Natural killer cell (primary cell): Measurements from ENCODE around the gene AGPAT3. TPM values are rescaled to one million over a fixed set of nuclear protein-coding genes. Genes with fewer than 3 reads are reported as not detected.

ENCODE experiments used
- ATAC-seq, 3 donors: fragments of 150-1000 bp in 2 of 3; fragments of 200-7000 bp in 1 of 3; cut with Tn5 transposase; 1 replicate in 1 of 3; 2 replicates in 2 of 3; pipeline ENCODE4 v1.10.0; 2021; ENCODE audit warnings: mild to moderate bottlenecking in 2 of 3, moderate library complexity in 2 of 3
- DNase-seq, 2 donors: peaks; one replicate each; pipeline versions ENCODE4 v3.0.0 to v3.0.0-alpha.2; 2013 to 2021; ENCODE audit warnings: mixed read lengths in 1 of 2
- H3K27ac ChIP-seq: one replicate; pipeline ENCODE4 v1.5.1; 2013; ENCODE audit warnings: mild to moderate bottlenecking, low read length
- H3K27me3 ChIP-seq: one replicate; pipeline ENCODE4 v1.6.1; 2013; ENCODE audit warnings: low read length; ENCODE audit not compliant: control insufficient read depth, insufficient read depth
- H3K36me3 ChIP-seq: one replicate; pipeline ENCODE4 v1.6.1; 2013; ENCODE audit warnings: low read length; ENCODE audit not compliant: control insufficient read depth, insufficient read depth
- H3K4me1 ChIP-seq: one replicate; pipeline ENCODE4 v1.6.1; 2013; ENCODE audit warnings: low read length; ENCODE audit not compliant: control insufficient read depth, insufficient read depth
- H3K4me3 ChIP-seq: one replicate; pipeline ENCODE4 v1.5.1; 2013; ENCODE audit warnings: low read length
- H3K9me3 ChIP-seq: one replicate; pipeline ENCODE4 v1.6.1; 2013; ENCODE audit warnings: low read length; ENCODE audit not compliant: control insufficient read depth, insufficient read depth
- H3K27ac Mint-ChIP-seq, 2 donors: one replicate each; pipeline ENCODE4 v1.8.0; 2022; ENCODE audit warnings: mild to moderate bottlenecking in 2 of 2, mixed read lengths in 2 of 2, moderate library complexity in 1 of 2
- H3K27me3 Mint-ChIP-seq, 2 donors: one replicate each; pipeline ENCODE4 v1.8.0; 2022; ENCODE audit warnings: low read depth in 2 of 2, mixed read lengths in 2 of 2
- H3K36me3 Mint-ChIP-seq: one replicate; pipeline ENCODE4 v1.8.0; 2022; ENCODE audit warnings: mixed read lengths
- H3K4me1 Mint-ChIP-seq, 2 donors: one replicate each; pipeline ENCODE4 v1.8.0; 2022; ENCODE audit warnings: mixed read lengths in 2 of 2
- H3K4me3 Mint-ChIP-seq: one replicate; pipeline ENCODE4 v1.8.0; 2022; ENCODE audit warnings: mild to moderate bottlenecking, moderate library complexity, mixed read lengths
- H3K9me3 Mint-ChIP-seq, 2 donors: one replicate each; pipeline ENCODE4 v1.8.0; 2022; ENCODE audit warnings: mixed read lengths in 2 of 2
- WGBS: methylation state at CpG from one replicate; pipeline ENCODE4 v1.1.7; 2013; ENCODE audit warnings: missing lambda C conversion rate; ENCODE audit not compliant: insufficient coverage; 5-methylcytosine and 5-hydroxymethylcytosine counted together
- intact Hi-C: fragments of 100-400 bp; cut with micrococcal nuclease; formaldehyde crosslinking; loops from one replicate; pipeline ENCODE4 v1.14.2; 2022
- total RNA-seq, 4 donors: library from RNA; stranded (reverse); fragments of 120-200 nt in 1 of 4; gene quantifications; one replicate each; pipeline versions ENCODE4 v1.2.3 to v1.2.4, GENCODE V29; 2013 to 2022
- TF ChIP-seq, protein P1 (sequence below): fragments of 200-600 bp; IDR thresholded peaks from one replicate; pipeline ENCODE4 v1.8.0; 2022; ENCODE audit warnings: antibody characterized with exemption

Gene AGPAT3
- total RNA-seq, 3 donors from 2014 or later (not counting 1 experiment from before 2014, with no cell fraction given), result 39.5 to 45.7 (median 42.3) TPM

DNA sequence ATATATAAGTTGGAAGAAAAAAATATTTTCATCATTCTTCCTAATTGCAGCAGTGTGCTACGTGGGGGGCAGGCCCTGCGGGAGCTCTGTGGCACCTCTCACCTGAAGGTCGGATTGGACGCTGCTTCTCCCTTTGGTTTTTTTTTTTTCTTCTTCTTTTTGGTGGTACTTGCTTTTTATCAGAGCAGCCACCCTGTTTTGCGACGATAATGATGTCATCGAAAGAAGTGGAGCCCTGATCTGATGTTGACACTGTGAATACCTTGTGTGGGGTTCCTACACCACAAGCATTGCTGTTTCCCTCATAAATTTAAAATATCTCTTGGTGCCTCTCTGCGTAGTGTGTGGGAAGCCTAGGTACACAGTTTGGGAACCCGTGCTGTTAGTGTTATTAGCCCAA lies 152.6 kb downstream of the AGPAT3 start:
- ATAC-seq (no peak), DNase-seq (no peak)
- Mint-ChIP-seq H3K36me3 (no peaks in the 10 kb centered on the region), H3K9me3 (no peaks in the 10 kb centered on the region), H3K27me3 (no peaks in the 10 kb centered on the region), H3K4me1 (peaks cover 83 to 90% of the 10 kb centered on the region in 2 donors), H3K4me3 (peak overlapping the region; percentile 74), H3K27ac (peak overlapping the region; percentile 95)
- no peaks in the 10 kb centered on the region for H3K9me3 ChIP-seq
- intact Hi-C loops, result loop anchor here (10.0 kb wide), 1 partner anchor 357 kb away; no protein-coding TSS in a partner anchor
- H3K27me3 ChIP-seq, result no peaks in the 10 kb centered on the region
- peaks cover 62% of the 10 kb centered on the region for H3K4me1 ChIP-seq
- no peak overlapping the region for H3K27ac ChIP-seq
- TF ChIP-seq, protein P1, sequence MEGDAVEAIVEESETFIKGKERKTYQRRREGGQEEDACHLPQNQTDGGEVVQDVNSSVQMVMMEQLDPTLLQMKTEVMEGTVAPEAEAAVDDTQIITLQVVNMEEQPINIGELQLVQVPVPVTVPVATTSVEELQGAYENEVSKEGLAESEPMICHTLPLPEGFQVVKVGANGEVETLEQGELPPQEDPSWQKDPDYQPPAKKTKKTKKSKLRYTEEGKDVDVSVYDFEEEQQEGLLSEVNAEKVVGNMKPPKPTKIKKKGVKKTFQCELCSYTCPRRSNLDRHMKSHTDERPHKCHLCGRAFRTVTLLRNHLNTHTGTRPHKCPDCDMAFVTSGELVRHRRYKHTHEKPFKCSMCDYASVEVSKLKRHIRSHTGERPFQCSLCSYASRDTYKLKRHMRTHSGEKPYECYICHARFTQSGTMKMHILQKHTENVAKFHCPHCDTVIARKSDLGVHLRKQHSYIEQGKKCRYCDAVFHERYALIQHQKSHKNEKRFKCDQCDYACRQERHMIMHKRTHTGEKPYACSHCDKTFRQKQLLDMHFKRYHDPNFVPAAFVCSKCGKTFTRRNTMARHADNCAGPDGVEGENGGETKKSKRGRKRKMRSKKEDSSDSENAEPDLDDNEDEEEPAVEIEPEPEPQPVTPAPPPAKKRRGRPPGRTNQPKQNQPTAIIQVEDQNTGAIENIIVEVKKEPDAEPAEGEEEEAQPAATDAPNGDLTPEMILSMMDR, result no peak
- no peak overlapping the region for H3K4me3 ChIP-seq
- H3K36me3 ChIP-seq, result no peaks in the 10 kb centered on the region
- WGBS, result 88% methylated on average over 8 of the region's 9 CpGs

DNA sequence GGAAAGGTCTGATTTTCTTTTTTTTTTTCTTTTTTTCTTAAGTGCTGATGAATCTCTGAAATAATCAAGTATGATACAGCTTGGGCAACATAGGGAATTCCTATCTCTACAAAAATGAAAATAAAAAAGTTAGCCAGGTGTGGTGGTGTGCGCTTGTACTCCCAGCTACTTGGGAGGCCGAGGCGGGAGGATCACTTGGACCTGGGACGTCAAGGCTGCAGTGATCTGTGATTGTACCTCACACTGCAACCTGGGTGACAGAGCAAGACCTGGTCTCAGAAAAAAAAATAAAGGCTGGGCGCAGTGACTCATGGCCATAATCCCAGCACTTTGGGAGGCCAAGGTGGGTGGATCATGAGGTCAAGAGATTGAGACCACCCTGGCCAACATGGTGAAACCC lies 153.1 kb downstream of the AGPAT3 start:
- intact Hi-C loops, result loop anchor here (10.0 kb wide), 1 partner anchor 357 kb away; no protein-coding TSS in a partner anchor

DNA sequence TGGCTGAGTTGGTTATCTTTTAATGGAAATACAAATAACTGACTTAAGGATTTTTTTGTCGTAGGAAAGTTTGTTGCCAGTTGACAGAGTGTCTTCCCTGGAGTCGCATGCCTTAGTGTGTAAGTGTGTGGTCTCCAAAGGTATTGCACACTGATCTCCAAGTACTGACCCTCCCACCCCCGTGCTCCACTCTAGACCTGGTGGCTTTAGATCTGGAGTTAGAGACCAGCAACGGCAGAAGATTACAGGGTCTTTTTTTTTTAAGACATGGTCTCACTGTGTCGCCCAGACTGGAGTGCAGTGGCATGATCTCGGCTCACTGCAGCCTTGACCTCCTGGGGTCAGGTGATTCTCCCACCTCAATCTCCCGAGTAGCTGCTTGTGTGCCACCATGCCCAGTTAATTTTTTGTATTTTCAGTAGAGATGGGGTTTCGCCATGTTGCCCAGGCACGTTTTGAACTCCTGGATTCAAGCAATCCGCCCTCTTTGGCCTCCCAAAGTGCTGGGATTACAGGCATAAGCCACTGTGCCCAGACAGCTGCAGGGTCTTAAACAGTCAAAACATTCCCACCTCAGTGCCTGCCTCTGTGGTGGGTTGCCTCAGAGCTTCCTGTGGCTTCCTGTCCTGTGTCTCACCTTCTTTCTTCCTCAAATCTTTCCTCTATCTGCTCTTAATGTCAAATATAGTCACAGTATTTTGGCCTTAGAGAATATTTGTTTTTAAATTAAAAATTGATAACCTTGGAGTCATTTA lies 154.0 kb downstream of the AGPAT3 start:
- WGBS, result 45% methylated on average over 10 of the region's 10 CpGs
- Histone ChIP-seq H3K4me1 (peaks cover 72% of the 10 kb centered on the region), H3K36me3 (peaks cover 2% of the 10 kb centered on the region), H3K27ac (peak overlapping the region; percentile 35), H3K4me3 (no peak overlapping the region), H3K27me3 (no peaks in the 10 kb centered on the region), H3K9me3 (no peaks in the 10 kb centered on the region)
- Mint-ChIP-seq H3K4me1 (peaks cover 82 to 87% of the 10 kb centered on the region in 2 donors), H3K36me3 (no peaks in the 10 kb centered on the region), H3K27ac (peak overlapping the region; percentile 95), H3K4me3 (peak overlapping the region; percentile 87), H3K27me3 (no peaks in the 10 kb centered on the region), H3K9me3 (no peaks in the 10 kb centered on the region)
- TF ChIP-seq, protein P1, result no peak
- DNase-seq, result peak in 1 of 2 donors; percentile 40
- intact Hi-C loops, result loop anchor here (10.0 kb wide), 1 partner anchor 356 kb away; no protein-coding TSS in a partner anchor
- ATAC-seq, result no peak

More for the DNA sequence above, 153.1 kb downstream of the AGPAT3 start:
- peaks cover 67% of the 10 kb centered on the region for H3K4me1 ChIP-seq
- no peaks in the 10 kb centered on the region for H3K9me3 Mint-ChIP-seq
- TF ChIP-seq, protein P1, result no peak
- H3K27ac ChIP-seq, result no peak overlapping the region
- H3K36me3 Mint-ChIP-seq, result no peaks in the 10 kb centered on the region
- H3K9me3 ChIP-seq, result no peaks in the 10 kb centered on the region
- H3K36me3 ChIP-seq, result no peaks in the 10 kb centered on the region
- no peaks in the 10 kb centered on the region for H3K27me3 Mint-ChIP-seq
- H3K4me3 Mint-ChIP-seq, result peak overlapping the region; percentile 74
- no peak overlapping the region for H3K4me3 ChIP-seq
- ATAC-seq, result no peak
- 81% methylated on average over 5 of the region's 5 CpGs for WGBS
- peak overlapping the region; percentile 95 for H3K27ac Mint-ChIP-seq
- H3K27me3 ChIP-seq, result no peaks in the 10 kb centered on the region
- H3K4me1 Mint-ChIP-seq, result peaks cover 85 to 92% of the 10 kb centered on the region in 2 donors
- DNase-seq, result no peak
